ENCODE measurements around the gene RFX7.

DNA sequence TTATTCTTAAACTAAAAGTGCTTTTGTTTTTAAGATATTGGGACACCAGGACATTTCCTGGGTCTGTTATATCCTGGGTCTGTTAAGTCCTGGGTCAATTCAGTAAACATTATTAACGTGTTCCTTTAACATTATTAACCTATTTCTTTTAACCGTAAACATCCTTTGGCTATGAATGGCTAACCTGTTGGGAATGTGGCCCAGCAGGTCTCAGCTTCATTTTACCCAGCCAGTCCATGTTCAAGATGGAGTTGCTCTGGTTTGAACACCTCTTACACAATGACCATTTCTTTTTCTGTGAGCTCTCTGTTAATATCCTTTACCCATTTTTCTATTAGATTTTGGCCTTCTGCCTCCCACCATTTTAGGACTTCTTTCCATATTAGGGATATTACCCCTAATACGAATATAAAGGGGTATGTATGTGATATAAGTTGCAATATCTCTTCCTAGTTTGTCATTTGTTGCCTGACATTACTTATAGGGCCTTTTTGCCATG is 161.4 kb downstream of the RFX7 start:
- TF ChIP-seq EZH2 (IDR thresholded peaks at IDR 0.05) (no peak), POLR2AphosphoS5 (IDR thresholded peaks at IDR 0.05; ENCODE audit: borderline replicate concordance, low read depth, low read length) (no peak), FOXP2 (optimal IDR thresholded peaks at IDR 0.05; ENCODE audit: control extremely low read depth, extremely low read length, insufficient read depth) (no peak)

Data from SK-N-MC (cell line).